Activated naive CD4-positive, alpha-beta T cell treated with anti-CD3 and anti-CD28 coated beads, Interleukin-2, amount 50 U/mL, for 16 hours (primary cell): Measurements from ENCODE around the gene RMC1.
"Not testable (repeated sequence)": the region's sequence is repeated elsewhere in the genome, so short reads cannot be mapped to it uniquely, and the experiment has no call there.

Source experiments
- DNase-seq: peaks from one replicate; pipeline ENCODE4 v3.0.0-alpha.2; 2020

The RMC1 gene

DNA sequence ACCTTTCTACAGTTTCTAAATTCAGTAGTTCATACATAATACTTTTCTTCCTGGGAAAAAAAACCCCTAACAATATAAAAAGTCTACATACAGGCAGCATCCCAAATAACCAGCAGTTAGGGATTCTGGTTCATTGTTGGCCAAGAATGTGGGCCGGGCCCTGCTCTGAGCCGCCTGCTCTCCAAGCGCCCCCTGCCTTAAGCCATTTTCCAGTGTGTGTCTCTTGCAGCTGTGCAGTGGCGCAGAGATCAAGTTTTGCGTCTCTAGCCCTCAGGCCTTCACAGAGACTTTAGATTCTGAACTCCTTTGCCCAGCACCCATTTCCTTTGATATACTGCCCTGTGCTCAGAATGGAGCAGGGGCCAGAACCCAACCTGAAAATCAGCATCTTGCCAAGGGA, 32.9 kb downstream of the RMC1 start:
- DNase-seq: no peak

DNA sequence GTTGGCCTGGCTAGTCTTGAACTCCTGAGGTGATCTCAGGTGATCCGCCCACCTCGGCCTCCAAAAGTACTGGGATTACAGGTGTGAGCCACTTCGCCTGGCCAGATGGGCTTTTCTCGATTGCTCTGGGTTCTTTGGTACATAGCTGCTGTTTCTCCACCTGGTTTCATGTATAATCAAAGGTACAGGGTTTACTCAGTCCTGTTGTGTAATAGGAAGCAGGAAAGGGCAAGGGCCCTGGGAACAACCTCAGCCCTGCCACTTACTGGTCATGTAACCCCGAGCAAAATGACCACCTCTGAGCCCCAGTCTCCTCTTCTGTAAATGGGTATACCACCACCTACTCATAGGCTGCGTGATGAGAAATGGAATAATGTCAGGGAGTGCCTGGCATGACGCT, 34.0 kb downstream of the RMC1 start:
- no peak for DNase-seq

DNA sequence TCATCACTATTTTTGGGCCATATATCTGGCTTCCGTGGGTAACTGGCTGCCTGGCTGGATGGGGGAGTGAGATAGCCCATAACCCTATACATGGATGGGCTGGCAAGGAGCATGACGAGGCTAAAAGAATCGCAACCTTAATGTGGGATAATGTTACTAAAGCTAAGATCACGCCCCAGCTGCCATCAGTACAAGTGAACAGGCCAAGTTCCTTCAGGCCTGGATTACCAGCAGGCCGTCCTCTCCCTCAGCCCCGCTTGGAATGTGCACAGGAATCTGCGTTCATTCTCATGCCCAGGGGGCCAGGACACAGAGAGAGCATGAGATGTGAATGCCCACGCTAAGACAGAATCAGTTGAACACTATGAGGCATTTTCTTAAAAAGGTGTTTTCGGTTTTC, 34.7 kb downstream of the RMC1 start:
- no peak for DNase-seq

DNA sequence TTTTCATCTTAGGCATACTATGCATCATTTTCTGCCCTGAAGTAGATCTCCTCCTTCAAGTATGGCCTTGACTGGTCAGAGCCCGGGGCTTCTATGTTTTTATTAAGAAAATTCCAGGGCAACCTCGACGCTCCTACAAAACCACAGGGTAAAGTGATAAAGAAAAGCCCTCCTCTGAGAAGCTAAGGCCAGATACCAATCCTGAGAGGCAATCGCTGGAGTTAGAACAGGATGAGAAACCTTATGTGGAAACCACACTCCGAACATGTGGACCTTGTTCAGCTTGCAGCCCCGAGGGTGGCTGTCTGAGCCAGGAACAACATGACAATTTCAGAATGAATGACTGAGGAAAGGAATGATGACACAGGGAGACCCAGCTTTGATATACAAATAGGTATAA, 35.6 kb downstream of the RMC1 start:
- DNase-seq: no peak

GRCh38 chr18:23539296-23539695, 36.0 kb downstream of the RMC1 start:
- DNase-seq: no peak

GRCh38 chr18:23539911-23540525, 36.7 kb downstream of the RMC1 start:
- DNase-seq: no peak

DNA sequence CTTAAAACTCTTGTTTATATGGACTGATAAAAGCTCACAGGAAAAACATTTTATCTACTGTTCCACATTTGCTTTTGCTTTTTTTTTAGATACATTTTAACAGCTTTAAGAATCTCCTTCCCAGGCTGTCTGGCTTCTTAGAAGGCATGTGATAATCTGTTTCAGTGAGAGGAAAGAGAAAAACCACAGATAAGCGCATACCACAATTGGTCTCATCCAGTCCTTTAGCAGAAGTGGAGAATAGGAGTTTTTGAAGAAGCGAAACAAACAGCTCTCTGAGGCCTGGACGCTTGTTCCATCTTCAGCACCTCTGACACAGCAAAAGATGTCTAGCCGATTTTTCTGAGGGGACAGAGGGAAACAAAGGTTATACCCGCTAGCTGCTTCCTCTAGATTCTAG, 37.6 kb downstream of the RMC1 start:
- no peak for DNase-seq

- DNase-seq: no peak
Measured at GRCh38 chr18:23541349-23542093, 38.2 kb downstream of the RMC1 start.

DNA sequence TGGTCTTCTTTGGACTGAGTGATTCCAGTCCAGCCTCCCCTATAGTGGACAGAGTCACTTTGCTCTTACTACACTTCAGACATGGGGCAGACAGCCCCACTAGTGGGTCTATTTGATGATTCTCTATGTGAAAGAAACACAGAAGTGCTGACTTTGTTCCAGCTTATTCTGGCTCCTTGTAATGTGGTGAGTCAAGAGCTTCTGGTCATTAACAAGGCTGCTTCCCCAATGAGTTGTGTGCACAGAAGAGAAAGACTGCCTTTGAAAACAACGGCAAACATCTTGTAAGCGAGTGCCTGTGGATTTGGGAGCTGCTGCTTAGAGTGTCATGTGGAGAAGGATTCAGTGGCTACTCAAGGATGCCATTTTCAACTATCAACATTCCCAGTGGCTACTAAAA, 39.1 kb downstream of the RMC1 start:
- DNase-seq: no peak

- no peak for DNase-seq
Measured at GRCh38 chr18:23545247-23545789, 42.0 kb downstream of the RMC1 start.

GRCh38 chr18:23547306-23547705, 44.0 kb downstream of the RMC1 start:
- DNase-seq: no peak

- no peak for DNase-seq
Measured at GRCh38 chr18:23547846-23548245, 44.5 kb downstream of the RMC1 start.

- no peak for DNase-seq
Measured at GRCh38 chr18:23548275-23548674, 45.0 kb downstream of the RMC1 start.

- no peak for DNase-seq
Measured at GRCh38 chr18:23548719-23549118, 45.4 kb downstream of the RMC1 start.

- no peak for DNase-seq
Measured at GRCh38 chr18:23550898-23551297, 47.6 kb downstream of the RMC1 start.

DNA sequence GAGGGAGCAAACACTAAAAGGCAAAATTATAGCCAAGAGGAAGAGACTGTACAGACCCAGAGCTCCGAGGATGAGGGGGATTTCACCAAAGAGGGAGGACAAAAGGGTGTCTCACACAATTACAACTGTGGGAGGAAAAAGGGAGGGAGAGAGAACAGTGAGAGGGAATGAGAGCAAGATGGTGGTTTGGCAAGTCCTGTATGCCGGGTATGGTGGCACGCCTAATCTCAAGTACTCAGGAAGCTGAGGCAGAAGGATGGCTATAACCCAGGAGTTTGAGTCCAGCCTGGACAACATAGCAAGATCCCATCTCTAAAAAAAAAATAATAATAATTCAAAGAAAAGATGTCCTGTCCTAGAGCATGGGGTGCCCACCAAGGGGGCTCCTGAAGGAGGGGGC, 48.7 kb downstream of the RMC1 start:
- DNase-seq: no peak

- DNase-seq: no peak
Measured at GRCh38 chr18:23552505-23552904, 49.2 kb downstream of the RMC1 start.

DNA sequence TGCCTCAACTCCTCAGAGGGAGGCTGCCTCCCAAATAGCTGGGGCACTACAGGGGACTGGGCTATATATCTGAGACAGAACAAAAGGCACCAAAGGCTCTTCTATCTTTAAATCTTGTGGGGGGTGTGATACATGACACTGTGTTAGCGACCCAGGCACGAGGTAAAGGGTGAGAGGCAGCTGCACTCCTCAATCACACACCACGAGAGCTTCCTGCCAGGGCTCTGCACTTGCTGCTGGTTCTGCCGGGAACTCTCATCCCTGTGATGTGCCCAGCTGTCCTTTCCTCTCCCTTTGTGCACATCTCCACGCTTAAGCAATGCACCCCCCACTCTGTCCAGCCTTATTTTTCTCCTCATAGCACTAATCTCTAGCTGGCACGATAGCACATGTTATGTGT, 50.6 kb downstream of the RMC1 start:
- no peak for DNase-seq

- no peak for DNase-seq
Measured at GRCh38 chr18:23556145-23556780, 53.0 kb downstream of the RMC1 start.

GRCh38 chr18:23557511-23557910, 54.2 kb downstream of the RMC1 start:
- DNase-seq: not testable (repeated sequence)

GRCh38 chr18:23560186-23560585, 56.9 kb downstream of the RMC1 start:
- DNase-seq: no peak

- no peak for DNase-seq
Measured at GRCh38 chr18:23563377-23564043, 60.2 kb downstream of the RMC1 start.

DNA sequence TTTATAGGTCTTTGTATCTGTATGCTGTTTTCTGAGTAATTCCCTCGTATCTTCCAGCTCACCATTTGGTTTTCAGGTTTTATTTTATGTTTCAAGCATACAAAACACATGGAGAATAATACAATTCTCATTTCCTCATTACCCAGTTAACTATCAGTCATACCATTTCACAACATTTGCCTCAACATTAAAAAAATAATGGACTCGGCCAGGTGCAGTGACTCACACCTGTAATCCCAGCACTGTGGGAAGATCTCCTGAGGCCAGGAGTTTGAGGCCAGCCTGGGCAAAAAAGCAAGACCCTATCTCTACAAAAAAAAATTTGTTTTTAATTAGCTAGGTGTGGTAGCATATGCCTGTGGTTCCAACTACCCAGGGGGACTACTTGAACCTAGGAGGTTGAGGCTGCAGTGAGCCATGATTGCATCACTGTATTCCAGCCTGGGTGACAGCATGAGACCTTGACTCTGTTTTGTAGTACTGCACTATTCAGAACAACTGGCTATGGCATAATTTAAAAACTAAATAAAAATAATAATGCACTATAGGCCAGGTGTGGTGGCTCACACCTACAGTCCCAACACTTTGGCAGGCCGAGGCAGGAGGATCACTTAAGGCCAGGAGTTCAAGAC, 62.7 kb downstream of the RMC1 start:
- no peak for DNase-seq
